Heart left ventricle (tissue), 16 donors: Measurements from ENCODE around the gene DCDC1. TPM values are rescaled to one million over a fixed set of nuclear protein-coding genes. Genes with fewer than 3 reads are reported as not detected.
A peak's percentile ranks its signal among the peaks of the same experiment; 100 is the strongest.

Experiments used
- ATAC-seq, 4 donors: fragments of 200-7000 bp; cut with Tn5 transposase; one replicate each; pipeline ENCODE4 v1.9.1; 2020 to 2022; ENCODE audit warnings: moderate library complexity in 4 of 4, mild to moderate bottlenecking in 3 of 4, moderate number of reproducible peaks in 1 of 4
- DNase-seq, 5 donors: peaks; one replicate each; pipeline ENCODE4 v3.0.0-alpha.2; 2020
- H3K27ac ChIP-seq, 12 donors: fragments of 200-600 bp; sonication (generic) in 4 of 12; one replicate each; pipeline versions ENCODE4 v1.5.0 to v1.8.0; 2016 to 2022; ENCODE audit warnings: mild to moderate bottlenecking in 2 of 12
- H3K27me3 ChIP-seq, 9 donors: fragments of 200-600 bp; sonication (generic) in 2 of 9; one replicate each; pipeline versions ENCODE4 v1.5.1 to v1.8.0; 2016 to 2022; ENCODE audit warnings: mild to moderate bottlenecking in 3 of 9
- H3K36me3 ChIP-seq, 9 donors: fragments of 200-600 bp; sonication (generic) in 2 of 9; one replicate each; pipeline versions ENCODE4 v1.5.0 to v1.8.0; 2018 to 2022; ENCODE audit warnings: mild to moderate bottlenecking in 2 of 9
- H3K4me1 ChIP-seq, 12 donors: fragments of 200-600 bp; sonication (generic) in 4 of 12; one replicate each; pipeline versions ENCODE4 v1.5.0 to v1.8.0; 2016 to 2022; ENCODE audit warnings: mild to moderate bottlenecking in 3 of 12
- H3K4me3 ChIP-seq, 12 donors: fragments of 200-600 bp; sonication (generic) in 4 of 12; one replicate each; pipeline versions ENCODE4 v1.5.0 to v1.8.0; 2017 to 2022; ENCODE audit warnings: mild to moderate bottlenecking in 9 of 12, moderate library complexity in 4 of 12
- H3K9me3 ChIP-seq, 12 donors: fragments of 200-600 bp; sonication (generic) in 4 of 12; one replicate each; pipeline versions ENCODE4 v1.5.0 to v1.8.0; 2016 to 2022; ENCODE audit warnings: mild to moderate bottlenecking in 1 of 12
- CTCF ChIP-seq, 12 donors: fragments of 200-600 bp; sonication (generic) in 4 of 12; IDR thresholded peaks; one replicate each; pipeline versions ENCODE4 v1.5.0 to v1.8.0; 2018 to 2022; ENCODE audit warnings: antibody characterized with exemption in 12 of 12, mild to moderate bottlenecking in 5 of 12
- POLR2A ChIP-seq, 2 donors: fragments of 450-650 bp; IDR thresholded peaks; one replicate each; pipeline ENCODE4 v1.6.1; 2017; ENCODE audit warnings: antibody characterized with exemption in 2 of 2, mild to moderate bottlenecking in 2 of 2, moderate library complexity in 2 of 2
- WGBS, 4 donors: extraction: QIAGEN DNeasy Blood & Tissue Kit in 2 of 4; methylation state at CpG; one replicate each; pipeline versions ENCODE4 v1.1.5 to v1.1.7; 2013 to 2018; 5-methylcytosine and 5-hydroxymethylcytosine counted together
- intact Hi-C, 10 donors: fragments of 100-400 bp; cut with DNase I; formaldehyde crosslinking; loops; one replicate each; pipeline versions ENCODE4 v1.11.1 to v1.14.2; 2022
- polyA plus RNA-seq, 2 donors: library from polyadenylated mRNA; stranded (reverse); fragments of 200-250 nt; gene quantifications; one replicate each; pipeline ENCODE4 v1.2.3, GENCODE V29; 2013
- total RNA-seq, 9 donors: library from RNA; depleted of rRNA in 2 of 9; stranded (reverse); fragments of >200 nt in 2 of 9; fragmentation: NEBNext Ultra II Directional in 3 of 9; extraction: Animal tissue kit (Norgen Biotek cat#: 25700) in 3 of 9; gene quantifications; one replicate each; pipeline versions ENCODE4 v1.1.0 to v1.2.4, GENCODE V29; 2016 to 2023
- donor health status: ischemic (EF 13 %, LVEDD 7.1; RV severe dilation, severe dysfunction).
- donor health status: healthy with polysubstance abuse.
- donor health status: DM: no; HTN: yes; CAD: no.
- donor health status: DM: no; HTN: no; CAD: no.
- donor health status: ischemic (EF 25% LVEDD 6.9; RV normal size, moderate dysfunction).
- donor health status: ischemic (EF 25% LVEDD 5.7; RV mildly dilated, moderate dysfunction).
- donor health status: healthy.
- donor health status: DM: yes; HTN: yes; CAD: no.
- donor health status: ischemic (EF 35%, LVEDD 5.7; RV mildly dilated, moderate dysfunction).
- donor health status: nonischemic (EF 11% LVEDD 7.7; RV severe dilation, severe dysfunction).
- donor health status: DM: yes; HTN: yes; CAD: no.
- donor health status: PGD.
- donor health status: ischemic (EF 29% LVEDD 5.4; RV normal size, mild dysfunction).
- donor health status: nonischemic (EF 23%, LVEDD 6.1; RV moderate dilation, normal function).

Gene DCDC1
- total and polyA plus RNA-seq, 11 donors: 0.07 to 1.0 (median 0.12) TPM; not detected in 7

GRCh38 chr11:30860146-30860545 is 509.4 kb downstream of the DCDC1 start:
- Histone ChIP-seq H3K4me3 (no peak overlapping the region), H3K27ac (no peak overlapping the region), H3K9me3 (no peaks in the 10 kb centered on the region), H3K27me3 (no peaks in the 10 kb centered on the region), H3K36me3 (no peaks in the 10 kb centered on the region), H3K4me1 (peaks cover 0 to 1% (median 0%) of the 10 kb centered on the region in 12 donors)
- TF ChIP-seq POLR2A (IDR thresholded peaks at IDR 0.05) (no peak), CTCF (IDR thresholded peaks at IDR 0.05) (no peak)
- intact Hi-C loops: loop anchor here in 2 of 10 donors (2.0 to 5.0 kb wide), 2 partner anchors 52 to 515 kb away; no protein-coding TSS in a partner anchor
- ATAC-seq: no peak
- DNase-seq: no peak
- 71 to 84% (median 78%) methylated on average over 2 of the region's 2 CpGs for WGBS, 4 donors

GRCh38 chr11:30859669-30860068 is 509.9 kb downstream of the DCDC1 start:
- Histone ChIP-seq H3K27me3 (no peaks in the 10 kb centered on the region), H3K27ac (no peak overlapping the region), H3K4me1 (peaks cover 0 to 4% (median 0%) of the 10 kb centered on the region in 12 donors), H3K9me3 (no peaks in the 10 kb centered on the region), H3K4me3 (no peak overlapping the region), H3K36me3 (no peaks in the 10 kb centered on the region)
- WGBS, 4 donors: 66 to 80% (median 69%) methylated on average over 3 of the region's 3 CpGs
- DNase-seq (no peak), ATAC-seq (no peak)
- no peak for TF ChIP-seq POLR2A (IDR thresholded peaks at IDR 0.05)
- intact Hi-C loops: loop anchor here in 9 of 10 donors (2.0 to 10.0 kb wide), 8 partner anchors 53 to 517 kb away; partner anchors contain the start of gene MPPED2 (in 3 of the 9)

DNA sequence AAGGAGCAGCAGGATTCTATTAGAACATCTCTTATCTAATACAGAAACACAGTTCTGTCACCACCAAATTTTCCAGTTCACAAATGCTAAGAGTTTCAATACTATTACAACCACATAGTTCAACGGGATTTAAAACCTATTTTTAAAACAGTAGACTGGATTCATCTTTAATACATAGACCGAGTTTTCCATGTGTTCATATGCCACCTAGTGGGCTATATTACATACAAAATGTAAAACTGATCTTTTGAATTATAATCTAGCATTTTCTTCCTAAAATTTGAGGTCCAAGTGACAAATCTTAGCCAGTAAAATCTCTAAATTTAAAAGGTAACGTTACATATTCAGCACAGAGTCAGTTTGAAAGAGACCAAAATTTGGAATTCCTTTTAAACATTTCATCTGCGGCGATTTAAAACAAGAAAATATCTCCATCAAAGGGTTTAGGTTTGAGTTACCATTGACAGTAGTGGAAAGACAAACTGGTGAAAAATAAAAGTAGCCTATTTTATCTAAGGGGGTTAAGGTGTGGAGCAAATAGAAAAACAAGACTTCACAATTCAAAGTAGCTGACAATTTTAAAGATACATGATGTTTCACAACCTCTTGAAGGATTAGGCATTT is 514.0 kb downstream of the DCDC1 start:
- Histone ChIP-seq H3K27ac (no peak overlapping the region), H3K4me1 (peaks cover 0 to 4% (median 0%) of the 10 kb centered on the region in 12 donors), H3K4me3 (no peak overlapping the region), H3K27me3 (no peaks in the 10 kb centered on the region), H3K9me3 (no peaks in the 10 kb centered on the region), H3K36me3 (no peaks in the 10 kb centered on the region)
- ATAC-seq (no peak), DNase-seq (no peak)
- TF ChIP-seq POLR2A (IDR thresholded peaks at IDR 0.05) (no peak), CTCF (IDR thresholded peaks at IDR 0.05) (peak in 11 of 12 donors; percentile 32 to 73 (median 59))
- intact Hi-C loops: loop anchor here (1.0 to 10.0 kb wide), 14 partner anchors 57 to 513 kb away; partner anchors contain the start of gene MPPED2 (in 3 of the 10)
- WGBS, 4 donors: 46 to 48% (median 46%) methylated on average over 5 of the region's 5 CpGs

DNA sequence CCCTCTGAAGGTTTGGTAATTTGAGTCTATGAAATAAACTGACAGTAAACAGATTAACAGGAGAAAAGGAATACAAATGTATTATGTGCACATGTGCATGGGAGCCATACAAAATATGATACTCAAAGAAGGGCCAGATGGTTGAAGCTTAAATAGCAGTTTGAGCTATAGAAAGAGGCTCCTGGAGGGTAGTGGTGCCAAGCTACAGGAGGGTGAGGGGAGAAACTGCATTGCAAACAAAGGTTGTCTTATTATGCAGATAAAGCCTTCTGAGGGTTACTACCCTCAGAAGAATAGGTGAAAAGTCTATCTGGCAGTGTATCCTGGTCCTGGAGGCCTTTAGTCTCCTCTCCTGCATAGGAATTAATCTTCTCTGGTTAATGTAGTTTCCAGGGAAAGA is 516.1 kb downstream of the DCDC1 start:
- Histone ChIP-seq H3K9me3 (no peaks in the 10 kb centered on the region), H3K27me3 (no peaks in the 10 kb centered on the region), H3K27ac (no peak overlapping the region), H3K4me3 (no peak overlapping the region), H3K36me3 (no peaks in the 10 kb centered on the region), H3K4me1 (peaks cover 0 to 4% (median 0%) of the 10 kb centered on the region in 12 donors)
- DNase-seq (no peak), ATAC-seq (no peak)
- intact Hi-C loops: loop anchor here in 8 of 10 donors (5.0 to 10.0 kb wide), 5 partner anchors 59 to 269 kb away; partner anchors contain the start of gene MPPED2 (in 4 of the 8)
- TF ChIP-seq CTCF (IDR thresholded peaks at IDR 0.05): no peak
- no peak for TF ChIP-seq POLR2A (IDR thresholded peaks at IDR 0.05)
